HEK293 (cell line): ENCODE measurements around the gene SKI.

Experiments
- CTCF ChIA-PET: fragments of 350-600 bp; formaldehyde crosslinking; extraction: SDS; loops from one replicate; lab custom pipeline; 2021; ENCODE audit warnings: antibody characterized with exemption; lab: Yijun Ruan, JAX
- POLR2A ChIA-PET: fragments of 300-600 bp; formaldehyde crosslinking; extraction: SDS; loops from one replicate; lab custom pipeline; 2020; ENCODE audit warnings: antibody characterized with exemption, inconsistent platforms; lab: Yijun Ruan, JAX
- H3K27ac ChIP-seq: fragments of 200-500 bp; sonication (Bioruptor generic); 2 replicates; pipeline ENCODE4 v1.5.1; 2014; ENCODE audit warnings: low read depth, low read length, control low read depth, inconsistent platforms; ENCODE audit errors: extremely low read depth
- H3K36me3 ChIP-seq, 2 experiments: fragments of 200-500 bp in 1 of 2; sonication (Bioruptor generic) in 1 of 2; 1 replicate in 1 of 2; 2 replicates in 1 of 2; pipeline ENCODE4 v1.5.1; 2014 to 2017; ENCODE audit warnings: inconsistent platforms in 2 of 2, low read length in 2 of 2; ENCODE audit not compliant: control insufficient read depth in 2 of 2, insufficient read depth in 1 of 2
- H3K4me1 ChIP-seq: fragments of 200-500 bp; sonication (Bioruptor generic); 2 replicates; pipeline ENCODE4 v1.5.1; 2014; ENCODE audit warnings: mild to moderate bottlenecking, low read length, inconsistent platforms; ENCODE audit not compliant: control insufficient read depth, insufficient read depth
- H3K4me3 ChIP-seq: 2 replicates; pipeline ENCODE4 v1.5.1; 2011; ENCODE audit warnings: low read depth, mild to moderate bottlenecking, control low read depth, low read length, moderate library complexity
- H3K9me3 ChIP-seq: fragments of 200-500 bp; sonication (Bioruptor generic); 2 replicates; pipeline ENCODE4 v1.5.1; 2014; ENCODE audit warnings: low read depth, low read length, inconsistent platforms; ENCODE audit not compliant: control insufficient read depth, insufficient read depth
- BCL11A ChIP-seq: fragments of 450-650 bp; formaldehyde crosslinking; IDR thresholded peaks from 2 replicates; pipeline ENCODE4 v1.5.1; 2016; ENCODE audit warnings: low read depth, missing biosample characterization, missing genetic modification characterization
- ELK4 ChIP-seq: IDR thresholded peaks from 2 replicates; pipeline ENCODE4 v1.6.1; 2011; ENCODE audit warnings: mild to moderate bottlenecking, low read depth, low read length, borderline replicate concordance
- GLIS1 ChIP-seq: fragments of 450-650 bp; formaldehyde crosslinking; IDR thresholded peaks from 2 replicates; pipeline ENCODE4 v1.5.1; 2016; ENCODE audit warnings: missing biosample characterization, missing genetic modification characterization
- GLIS2 ChIP-seq: fragments of 450-650 bp; formaldehyde crosslinking; IDR thresholded peaks from 2 replicates; pipeline ENCODE4 v1.5.1; 2016; ENCODE audit warnings: missing biosample characterization, missing genetic modification characterization
- HIC1 ChIP-seq: fragments of 450-650 bp; formaldehyde crosslinking; IDR thresholded peaks from 2 replicates; pipeline ENCODE4 v1.5.1; 2016; ENCODE audit warnings: missing biosample characterization, missing genetic modification characterization
- HOXA7 ChIP-seq: sonication (generic); formaldehyde crosslinking; IDR thresholded peaks from 2 replicates; pipeline ENCODE4 v1.8.1; 2022; ENCODE audit warnings: missing genetic modification reagents, borderline replicate concordance
- ZBTB6 ChIP-seq: fragments of 450-650 bp; formaldehyde crosslinking; IDR thresholded peaks from 2 replicates; pipeline ENCODE4 v1.5.1; 2017; ENCODE audit warnings: missing biosample characterization, missing genetic modification characterization
- ZBTB8A ChIP-seq: fragments of 450-650 bp; formaldehyde crosslinking; IDR thresholded peaks from 2 replicates; pipeline ENCODE4 v1.5.1; 2016; ENCODE audit warnings: missing biosample characterization, missing genetic modification characterization
- ZNF133 ChIP-seq: fragments of 450-650 bp; formaldehyde crosslinking; IDR thresholded peaks from 2 replicates; pipeline ENCODE4 v1.5.1; 2016; ENCODE audit warnings: missing biosample characterization, missing genetic modification characterization
- ZNF157 ChIP-seq: fragments of 450-650 bp; formaldehyde crosslinking; IDR thresholded peaks from 2 replicates; pipeline ENCODE4 v1.5.1; 2016; ENCODE audit warnings: missing biosample characterization, missing genetic modification characterization
- ZNF24 ChIP-seq: fragments of 450-650 bp; formaldehyde crosslinking; IDR thresholded peaks from 2 replicates; pipeline ENCODE4 v1.5.1; 2016; ENCODE audit warnings: missing biosample characterization, missing genetic modification characterization
- ZNF449 ChIP-seq: fragments of 450-650 bp; formaldehyde crosslinking; IDR thresholded peaks from 2 replicates; pipeline ENCODE4 v1.5.1; 2017; ENCODE audit warnings: missing biosample characterization, mild to moderate bottlenecking, missing genetic modification characterization, moderate library complexity
- ZNF600 ChIP-seq: fragments of 450-650 bp; formaldehyde crosslinking; IDR thresholded peaks from 2 replicates; pipeline ENCODE4 v1.5.1; 2016; ENCODE audit warnings: missing biosample characterization, missing genetic modification characterization
- ZNF843 ChIP-seq: fragments of 450-650 bp; formaldehyde crosslinking; IDR thresholded peaks from 2 replicates; pipeline ENCODE4 v1.5.1; 2016; ENCODE audit warnings: missing biosample characterization, missing genetic modification characterization

SKI gene

GRCh38 chr1:2253036-2253796 lies 25.1 kb downstream of the SKI start:
- Histone ChIP-seq H3K9me3 (no peaks in the 10 kb centered on the region), H3K4me3 (no peak overlapping the region), H3K4me1 (peaks cover 8% of the 10 kb centered on the region)
- TF ChIP-seq ZNF449 (tag by site-specific recombination) (peak; percentile 73; the same call in 1 of the 2 replicates), ZNF843 (no peak), ZNF600 (tag by site-specific recombination) (peak; percentile 22; the same call in 1 of the 2 replicates), ELK4 (no peak), ZNF157 (tag by site-specific recombination) (no peak), ZBTB8A (tag by site-specific recombination) (no peak), ZNF133 (tag by site-specific recombination) (no peak), GLIS2 (no peak), ZNF24 (tag by site-specific recombination) (no peak), HOXA7 (CRISPR knock-in tag) (no peak)
- TF ChIP-seq, all 188 proteins: peak for 2
- H3K27ac ChIP-seq, result no peak overlapping the region
- ChIA-PET CTCF (no interaction called here), POLR2A (interaction anchor here (1.2 kb wide), 1 partner anchor 24 kb away, joined by 3 read pairs; no protein-coding TSS in a partner anchor)
- H3K36me3 ChIP-seq, result peaks cover 0 to 40% of the 10 kb centered on the region in 2 experiments; a peak in 1 of 3 replicates

GRCh38 chr1:2253797-2254480 lies 25.8 kb downstream of the SKI start:
- peak; percentile 86 for TF ChIP-seq ZBTB6 (tag by site-specific recombination)
- TF ChIP-seq GLIS1 (tag by site-specific recombination), result no peak
- no peak for TF ChIP-seq BCL11A (tag by site-specific recombination)
- 0 out of 2 replicates have a peak, but pooled peaks have one; percentile 13 for TF ChIP-seq HIC1 (tag by site-specific recombination)
- no peaks in the 10 kb centered on the region for H3K9me3 ChIP-seq
- H3K4me1 ChIP-seq, result peaks cover 10% of the 10 kb centered on the region
- H3K27ac ChIP-seq, result no peak overlapping the region
- H3K4me3 ChIP-seq, result no peak overlapping the region
- POLR2A ChIA-PET, result no interaction called here
- CTCF ChIA-PET, result no interaction called here
- peaks cover 0 to 40% of the 10 kb centered on the region in 2 experiments; a peak in 1 of 3 replicates for H3K36me3 ChIP-seq
